Fibroblast of skin of abdomen (primary cell): ENCODE measurements around the gene GASK1B.
A peak's percentile ranks its signal among the peaks of the same experiment; 100 is the strongest.

ENCODE experiments used
- DNase-seq: peaks from one replicate; pipeline ENCODE4 v3.0.0-alpha.2; 2013

GASK1B gene

GRCh38 chr4:158134222-158134621, 38.6 kb downstream of the GASK1B start:
- DNase-seq, result no peak

- no peak for DNase-seq
Observed at GRCh38 chr4:158133551-158133950, 39.3 kb downstream of the GASK1B start.

- DNase-seq, result peak; percentile 71
Observed at GRCh38 chr4:158131027-158131426, 41.8 kb downstream of the GASK1B start.

- DNase-seq, result no peak
Observed at GRCh38 chr4:158130204-158130603, 42.6 kb downstream of the GASK1B start.

- no peak for DNase-seq
Observed at GRCh38 chr4:158129694-158130093, 43.1 kb downstream of the GASK1B start.

- DNase-seq, result no peak
Observed at GRCh38 chr4:158128540-158128939, 44.3 kb downstream of the GASK1B start.

- DNase-seq, result no peak
Observed at GRCh38 chr4:158125310-158125709, 47.5 kb downstream of the GASK1B start.
